ENCODE results near the gene TUFT1.
A peak's percentile ranks its signal among the peaks of the same experiment; 100 is the strongest.

Gene TUFT1

DNA sequence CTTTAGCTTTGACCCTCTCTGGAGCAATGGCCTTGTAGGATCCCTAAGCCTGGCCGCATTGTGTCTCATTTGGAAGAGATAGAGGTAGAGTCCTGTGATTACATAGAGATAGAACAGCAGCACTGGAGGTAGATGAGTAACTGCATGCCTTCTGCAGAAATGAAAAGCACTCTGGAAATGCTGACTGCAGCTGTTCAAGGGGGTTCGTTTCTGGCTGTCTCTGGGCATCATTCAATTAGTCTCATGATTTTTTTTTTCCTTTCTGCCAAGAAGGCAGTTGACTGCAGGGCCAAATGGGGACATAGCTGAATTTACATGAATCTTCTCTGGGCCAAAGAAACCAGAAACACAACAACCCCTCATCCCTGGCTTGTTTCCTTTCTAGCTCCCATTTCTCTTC, 43.7 kb downstream of the TUFT1 start:
- no peak for TF ChIP-seq ZFX (IDR thresholded peaks at IDR 0.05)
- TF ChIP-seq, protein P1, sequence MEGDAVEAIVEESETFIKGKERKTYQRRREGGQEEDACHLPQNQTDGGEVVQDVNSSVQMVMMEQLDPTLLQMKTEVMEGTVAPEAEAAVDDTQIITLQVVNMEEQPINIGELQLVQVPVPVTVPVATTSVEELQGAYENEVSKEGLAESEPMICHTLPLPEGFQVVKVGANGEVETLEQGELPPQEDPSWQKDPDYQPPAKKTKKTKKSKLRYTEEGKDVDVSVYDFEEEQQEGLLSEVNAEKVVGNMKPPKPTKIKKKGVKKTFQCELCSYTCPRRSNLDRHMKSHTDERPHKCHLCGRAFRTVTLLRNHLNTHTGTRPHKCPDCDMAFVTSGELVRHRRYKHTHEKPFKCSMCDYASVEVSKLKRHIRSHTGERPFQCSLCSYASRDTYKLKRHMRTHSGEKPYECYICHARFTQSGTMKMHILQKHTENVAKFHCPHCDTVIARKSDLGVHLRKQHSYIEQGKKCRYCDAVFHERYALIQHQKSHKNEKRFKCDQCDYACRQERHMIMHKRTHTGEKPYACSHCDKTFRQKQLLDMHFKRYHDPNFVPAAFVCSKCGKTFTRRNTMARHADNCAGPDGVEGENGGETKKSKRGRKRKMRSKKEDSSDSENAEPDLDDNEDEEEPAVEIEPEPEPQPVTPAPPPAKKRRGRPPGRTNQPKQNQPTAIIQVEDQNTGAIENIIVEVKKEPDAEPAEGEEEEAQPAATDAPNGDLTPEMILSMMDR (conservative IDR thresholded peaks at IDR 0.05): no peak
- no peak overlapping the region for H3K27ac ChIP-seq

DNA sequence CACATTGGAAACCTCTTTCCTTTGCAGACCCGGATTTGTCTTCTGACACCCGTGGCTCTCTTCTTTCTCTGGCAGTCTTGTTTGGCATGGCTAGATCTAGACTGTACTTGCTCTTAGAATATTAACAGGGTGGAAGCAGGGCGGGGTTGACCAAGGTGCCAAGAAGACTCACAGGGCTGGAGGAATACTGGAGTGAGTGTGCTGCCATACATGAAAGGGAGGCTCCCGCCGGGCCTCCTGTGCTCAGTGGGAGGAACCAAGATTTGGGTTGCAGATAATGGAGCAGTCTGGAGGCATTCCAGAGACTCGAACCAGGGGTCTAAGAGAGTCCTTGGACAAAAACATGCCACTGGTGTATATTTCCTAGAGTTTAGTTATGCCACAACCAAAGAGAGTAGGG, 44.2 kb downstream of the TUFT1 start:
- H3K27ac ChIP-seq: no peak overlapping the region
- no peak for TF ChIP-seq ZFX (IDR thresholded peaks at IDR 0.05)
- TF ChIP-seq, protein P1 (conservative IDR thresholded peaks at IDR 0.05): no peak

DNA sequence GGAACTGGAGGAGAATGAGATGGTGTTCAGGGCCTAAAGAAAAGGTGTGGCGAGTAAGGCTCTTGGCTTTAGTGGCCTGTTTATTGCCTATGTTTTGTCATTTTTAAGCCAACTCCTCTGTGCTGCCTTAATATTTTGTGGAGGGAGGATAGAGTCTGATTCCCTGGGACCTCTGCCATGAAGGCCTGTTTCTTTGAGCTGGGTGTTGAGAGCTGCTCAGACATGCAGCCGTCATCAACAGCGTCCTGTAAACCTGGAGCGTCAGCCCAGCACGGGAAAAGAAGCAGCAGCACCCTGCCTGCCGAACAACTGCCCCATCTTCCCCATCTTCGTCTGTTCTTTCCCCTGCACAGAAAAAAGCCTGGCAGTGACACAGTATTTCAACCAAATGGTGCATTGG, 44.7 kb downstream of the TUFT1 start:
- TF ChIP-seq ZFX (IDR thresholded peaks at IDR 0.05): no peak
- TF ChIP-seq, protein P1 (conservative IDR thresholded peaks at IDR 0.05): no peak
- H3K27ac ChIP-seq: no peak overlapping the region

DNA sequence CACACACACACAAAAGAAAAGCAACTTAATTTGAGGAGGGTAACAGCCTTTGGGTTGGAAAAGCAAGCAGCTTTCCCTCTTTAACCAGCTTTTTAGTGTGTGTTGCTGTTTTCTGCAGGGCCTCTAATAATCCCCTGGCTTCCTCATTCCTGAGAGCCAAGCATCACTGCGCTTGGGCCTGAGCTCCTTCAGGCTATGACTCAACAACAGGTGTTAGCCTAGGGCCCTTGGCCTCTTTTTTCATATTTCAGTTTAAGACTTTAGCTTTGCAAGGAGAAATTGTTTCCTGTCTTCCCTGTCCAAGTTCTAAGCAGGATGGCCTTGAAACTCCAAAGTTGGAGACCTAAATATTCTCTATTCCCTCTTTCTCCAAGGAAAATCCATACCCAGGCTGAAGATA, 45.5 kb downstream of the TUFT1 start:
- H3K27ac ChIP-seq: no peak overlapping the region
- TF ChIP-seq, protein P1 (conservative IDR thresholded peaks at IDR 0.05): no peak
- no peak for TF ChIP-seq ZFX (IDR thresholded peaks at IDR 0.05)

DNA sequence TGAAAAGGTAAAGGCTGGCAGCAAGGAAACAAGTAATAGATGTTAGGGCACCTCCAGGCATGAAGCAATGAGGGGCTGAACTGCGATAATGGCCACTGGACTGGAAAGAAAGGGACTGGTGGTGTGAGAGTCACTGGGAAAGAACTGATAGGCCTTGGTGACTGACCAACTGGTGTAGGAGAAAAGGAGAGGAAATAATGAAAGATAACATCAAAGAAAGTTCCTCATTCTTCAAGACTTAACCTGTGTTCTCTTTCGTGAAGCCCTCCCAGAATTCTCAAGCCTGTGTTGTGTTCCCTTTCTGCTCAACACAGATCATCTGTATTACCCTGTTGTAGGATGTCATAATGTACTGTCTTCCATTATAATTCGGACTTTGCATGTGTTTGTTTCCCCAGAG, 50.9 kb downstream of the TUFT1 start:
- TF ChIP-seq, protein P1 (conservative IDR thresholded peaks at IDR 0.05): no peak
- TF ChIP-seq ZFX (IDR thresholded peaks at IDR 0.05): no peak
- no peak overlapping the region for H3K27ac ChIP-seq

DNA sequence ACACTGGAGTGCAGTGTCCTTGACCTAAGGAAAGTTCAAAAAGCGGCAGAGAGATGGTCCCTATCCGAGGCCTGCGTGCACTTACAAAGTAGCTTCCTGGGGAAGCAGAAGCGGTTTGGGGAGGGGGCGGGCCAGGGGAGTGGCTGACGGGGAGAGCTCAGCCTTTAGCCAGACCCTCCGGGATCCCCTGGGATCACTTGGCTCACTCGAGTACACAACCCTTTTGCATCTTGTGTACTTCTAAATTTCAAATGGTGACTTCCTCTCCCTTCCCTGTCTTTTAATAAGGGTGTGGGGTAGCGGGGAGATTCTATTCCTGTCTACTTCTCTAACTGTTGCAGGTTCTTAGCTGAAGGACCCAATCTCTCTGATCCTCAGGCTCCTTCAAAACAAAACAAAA, 53.6 kb downstream of the TUFT1 start:
- H3K27ac ChIP-seq: no peak overlapping the region
- TF ChIP-seq ZFX (IDR thresholded peaks at IDR 0.05): no peak
- TF ChIP-seq, protein P1 (conservative IDR thresholded peaks at IDR 0.05): no peak

DNA sequence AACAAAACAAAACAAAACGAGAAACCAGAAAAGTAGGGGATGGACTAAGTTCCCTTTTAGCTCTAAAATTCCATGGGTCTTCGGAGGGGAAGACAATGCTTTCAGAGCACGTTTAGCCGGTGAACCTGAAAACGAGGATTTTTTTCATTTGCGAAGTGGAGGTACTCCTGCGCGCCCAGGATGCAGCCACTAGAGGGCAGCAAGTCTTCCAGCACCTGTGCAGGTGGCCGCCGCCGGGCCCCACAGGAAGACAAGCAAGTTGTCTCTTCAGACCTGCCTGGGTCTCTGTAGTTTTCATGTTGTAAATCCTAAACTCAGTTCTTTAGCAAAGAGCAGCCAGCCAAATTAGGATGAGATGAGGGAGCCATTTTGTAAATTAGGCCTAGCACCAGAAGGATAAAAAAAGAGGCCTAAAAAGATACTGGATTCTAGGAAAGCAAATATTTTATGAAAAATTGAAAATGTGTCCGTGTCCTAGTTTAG, 54.1 kb downstream of the TUFT1 start:
- no peak overlapping the region for H3K27ac ChIP-seq
- TF ChIP-seq, protein P1 (conservative IDR thresholded peaks at IDR 0.05): peak; percentile 99
- TF ChIP-seq ZFX (IDR thresholded peaks at IDR 0.05): no peak
